SU-DHL-6 (cell line): ENCODE data around the gene XRCC2.

ENCODE experiments used
- EZH2phosphoT487 ChIP-seq: fragments of 200-600 bp; sonication (generic), shearing (Covaris generic); conservative IDR thresholded peaks from 2 replicates; pipeline ENCODE4 v1.6.1; 2018; ENCODE audit warnings: mild to moderate bottlenecking, antibody characterized with exemption, low read length, moderate library complexity, mixed read lengths
- TF ChIP-seq, protein P1 (sequence below): fragments of 200-600 bp; sonication (generic); IDR thresholded peaks from one replicate; pipeline ENCODE4 v1.5.1; 2017; ENCODE audit warnings: antibody characterized with exemption, mild to moderate bottlenecking, low read length, moderate library complexity; ENCODE audit not compliant: insufficient read depth, poor library complexity, severe bottlenecking

DNA sequence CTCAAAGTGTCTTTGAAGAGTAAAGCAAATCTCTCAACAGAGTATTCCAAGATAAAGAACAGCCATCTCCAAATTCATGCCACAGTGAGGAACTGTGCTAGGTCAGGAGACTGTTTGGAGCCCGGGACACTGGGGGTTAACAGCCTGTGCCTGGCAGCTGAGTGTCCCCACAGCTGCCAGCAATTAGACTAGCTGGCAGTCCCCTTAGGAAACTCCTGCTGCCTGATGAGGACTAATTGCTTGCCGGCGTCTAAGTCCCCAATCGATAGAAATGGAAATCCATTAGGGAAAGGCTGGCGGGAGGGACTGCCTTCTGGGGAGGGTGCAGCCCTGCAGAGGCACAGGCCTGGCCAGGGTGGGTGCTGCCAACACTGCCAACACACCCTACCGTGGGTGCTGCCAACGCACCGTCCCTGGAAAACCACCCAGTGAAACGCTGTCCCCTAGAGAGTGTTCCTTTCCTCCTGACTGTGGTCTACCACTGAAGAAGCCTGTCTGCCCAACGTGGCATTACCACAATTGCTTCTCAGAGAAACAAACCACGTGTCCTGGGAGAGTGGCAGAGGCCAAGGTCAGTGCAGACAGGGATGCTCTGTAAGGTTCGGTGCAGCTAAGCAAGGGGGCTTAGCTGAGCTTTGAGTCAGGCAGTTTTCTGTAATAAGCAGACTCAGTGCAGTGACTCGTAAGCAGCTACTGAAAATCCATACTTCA is 60.8 kb downstream of the XRCC2 start:
- no peak for TF ChIP-seq EZH2phosphoT487
- TF ChIP-seq, protein P1, sequence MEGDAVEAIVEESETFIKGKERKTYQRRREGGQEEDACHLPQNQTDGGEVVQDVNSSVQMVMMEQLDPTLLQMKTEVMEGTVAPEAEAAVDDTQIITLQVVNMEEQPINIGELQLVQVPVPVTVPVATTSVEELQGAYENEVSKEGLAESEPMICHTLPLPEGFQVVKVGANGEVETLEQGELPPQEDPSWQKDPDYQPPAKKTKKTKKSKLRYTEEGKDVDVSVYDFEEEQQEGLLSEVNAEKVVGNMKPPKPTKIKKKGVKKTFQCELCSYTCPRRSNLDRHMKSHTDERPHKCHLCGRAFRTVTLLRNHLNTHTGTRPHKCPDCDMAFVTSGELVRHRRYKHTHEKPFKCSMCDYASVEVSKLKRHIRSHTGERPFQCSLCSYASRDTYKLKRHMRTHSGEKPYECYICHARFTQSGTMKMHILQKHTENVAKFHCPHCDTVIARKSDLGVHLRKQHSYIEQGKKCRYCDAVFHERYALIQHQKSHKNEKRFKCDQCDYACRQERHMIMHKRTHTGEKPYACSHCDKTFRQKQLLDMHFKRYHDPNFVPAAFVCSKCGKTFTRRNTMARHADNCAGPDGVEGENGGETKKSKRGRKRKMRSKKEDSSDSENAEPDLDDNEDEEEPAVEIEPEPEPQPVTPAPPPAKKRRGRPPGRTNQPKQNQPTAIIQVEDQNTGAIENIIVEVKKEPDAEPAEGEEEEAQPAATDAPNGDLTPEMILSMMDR = no peak
